HepG2 (cell line): ENCODE data around the gene MTMR10. TPM values are rescaled to one million over a fixed set of nuclear protein-coding genes. Genes with fewer than 3 reads are reported as not detected.

ENCODE experiments used
- ATAC-seq: fragments of 200-7000 bp; cut with Tn5 transposase; 3 replicates; pipeline ENCODE4 v1.9.1; 2020; ENCODE audit warnings: mild to moderate bottlenecking, moderate library complexity
- BruUV-seq: library from RNA; stranded (reverse); fragments of 400-500 nt; replicated peaks from 2 replicates; lab custom pipeline; 2021; lab: Mats Ljungman, UMichigan
- CTCF ChIA-PET: fragments of 300-600 bp; formaldehyde crosslinking; extraction: SDS; loops from one replicate; lab custom pipeline; 2021; ENCODE audit warnings: low total read pairs, inconsistent platforms, low intra/inter-chr PET ratio; lab: Yijun Ruan, JAX
- POLR2A ChIA-PET: fragments of 350-600 bp; sonication (Branson Sonifier 250); formaldehyde crosslinking; loops from one replicate; lab custom pipeline; 2020; ENCODE audit warnings: antibody characterized with exemption, inconsistent platforms; lab: Yijun Ruan, JAX
- DNase-seq: peaks from one replicate; pipeline ENCODE4 v3.0.0-alpha.2; 2015; ENCODE audit warnings: low spot score
- FAIRE-seq: peaks from 3 replicates; lab custom pipeline; 2011; peaks lifted over from hg19 to GRCh38; lab: Jason Lieb, UNC
- H2AFZ ChIP-seq: one replicate; pipeline ENCODE4 v1.6.1; 2011; ENCODE audit warnings: low read length, inconsistent platforms
- H3K27ac ChIP-seq: fragments of 300-600 bp; 3 replicates; pipeline ENCODE4 v1.8.0; 2011; ENCODE audit warnings: mixed run types, mild to moderate bottlenecking, mixed read lengths, low read length, inconsistent platforms; ENCODE audit not compliant: insufficient read depth; ENCODE audit errors: extremely low read length
- H3K27me3 ChIP-seq, 2 experiments: fragments of 200-600 bp in 1 of 2; 2 replicates in 1 of 2; 3 replicates in 1 of 2; pipeline versions ENCODE4 v1.6.0 to v1.8.0; 2011; ENCODE audit warnings: low read length in 2 of 2, mild to moderate bottlenecking in 2 of 2, moderate library complexity in 2 of 2, inconsistent platforms in 1 of 2; ENCODE audit not compliant: insufficient read depth in 2 of 2, control insufficient read depth in 1 of 2
- H3K36me3 ChIP-seq, 2 experiments: fragments of 200-600 bp in 1 of 2; replicated peaks in 1 of 2; 2 replicates in 1 of 2; 3 replicates in 1 of 2; pipeline versions ENCODE4 v1.5.1 to v1.8.0; 2011; ENCODE audit warnings: low read length in 2 of 2, inconsistent platforms in 1 of 2; ENCODE audit not compliant: insufficient read depth in 2 of 2, control insufficient read depth in 1 of 2
- H3K4me1 ChIP-seq: 2 replicates; pipeline ENCODE4 v1.5.1; 2012; ENCODE audit warnings: low read length, inconsistent platforms; ENCODE audit not compliant: insufficient read depth
- H3K4me2 ChIP-seq: 2 replicates; pipeline ENCODE4 v1.6.0; 2011; ENCODE audit warnings: low read depth, low read length, inconsistent platforms
- H3K4me3 ChIP-seq, 3 experiments: fragments of 200-600 bp in 1 of 3; sonication (generic), shearing (Covaris generic) in 1 of 3; replicated peaks in 1 of 3; 2 replicates each; pipeline ENCODE4 v1.5.1; 2011 to 2016; ENCODE audit warnings: low read length in 3 of 3, inconsistent platforms in 2 of 3, low read depth in 2 of 3, mild to moderate bottlenecking in 2 of 3, control low read depth in 1 of 3, mixed read lengths in 1 of 3; ENCODE audit not compliant: insufficient read depth in 1 of 3
- H3K79me2 ChIP-seq: one replicate; pipeline ENCODE4 v1.6.1; 2011; ENCODE audit warnings: low read length, inconsistent platforms; ENCODE audit not compliant: insufficient read depth
- H3K9ac ChIP-seq: 2 replicates; pipeline ENCODE4 v1.6.0; 2011; ENCODE audit warnings: mild to moderate bottlenecking, low read depth, low read length, inconsistent platforms; ENCODE audit not compliant: insufficient read depth
- H3K9me3 ChIP-seq: 2 replicates; pipeline ENCODE4 v1.5.1; 2012; ENCODE audit warnings: mild to moderate bottlenecking, low read length
- H4K20me1 ChIP-seq: 2 replicates; pipeline ENCODE4 v1.6.0; 2011; ENCODE audit warnings: inconsistent platforms, mild to moderate bottlenecking, low read length, moderate library complexity; ENCODE audit not compliant: insufficient read depth
- ATF7 ChIP-seq, 2 experiments: fragments of 450-650 bp in 1 of 2; sonication (generic) in 1 of 2; formaldehyde crosslinking in 1 of 2; IDR thresholded peaks; 2 replicates each; pipeline versions ENCODE4 v1.4.0 to v1.6.1; 2016 to 2020; ENCODE audit warnings: antibody characterized with exemption in 1 of 2, mild to moderate bottlenecking in 1 of 2, missing genetic modification reagents in 1 of 2
- POLR2AphosphoS5 ChIP-seq: IDR thresholded peaks from 2 replicates; pipeline ENCODE4 v1.6.1; 2012; ENCODE audit warnings: low read depth, low read length
- PRPF4 ChIP-seq: fragments of 200-400 bp; formaldehyde crosslinking; IDR thresholded peaks from 2 replicates; pipeline ENCODE4 v1.6.1; 2016; ENCODE audit warnings: low read length, low read depth; ENCODE audit not compliant: poor library complexity, severe bottlenecking
- ZBTB44 ChIP-seq: sonication (generic); formaldehyde crosslinking; IDR thresholded peaks from 2 replicates; pipeline ENCODE4 v1.4.0; 2020; ENCODE audit warnings: missing genetic modification reagents
- ZNF350 ChIP-seq: sonication (generic); formaldehyde crosslinking; IDR thresholded peaks from 2 replicates; pipeline ENCODE4 v1.4.0; 2020; ENCODE audit warnings: mild to moderate bottlenecking, low read depth, missing genetic modification reagents, borderline replicate concordance
- ZNF414 ChIP-seq: sonication (generic); formaldehyde crosslinking; IDR thresholded peaks from 2 replicates; pipeline ENCODE4 v1.5.0; 2020; ENCODE audit warnings: missing genetic modification reagents
- ZNF629 ChIP-seq: sonication (generic); formaldehyde crosslinking; conservative IDR thresholded peaks from 2 replicates; pipeline ENCODE4 v1.5.0; 2020; ENCODE audit warnings: missing genetic modification reagents
- WGBS: methylation state at CpG from one replicate; pipeline ENCODE4 v1.1.6; 2017; ENCODE audit warnings: low lambda C conversion rate; 5-methylcytosine and 5-hydroxymethylcytosine counted together
- in situ Hi-C: cut with HindIII; loops from 2 replicates; pipeline ENCODE4 v1.10.0; 2017; ENCODE audit warnings: low pct_unique_long_range_greater_than_20kb; ENCODE audit not compliant: extremely low pct_ligation_motif_present
- intact Hi-C: fragments of 100-400 bp; cut with micrococcal nuclease; formaldehyde crosslinking; loops from one replicate; pipeline ENCODE4 v1.10.0; 2022; ENCODE audit not compliant: unreplicated experiment
- polyA plus RNA-seq, 8 experiments: library from polyadenylated mRNA; depleted of rRNA in 3 of 8; stranded (reverse) in 7 of 8; unstranded in 1 of 8; fragments of >200 nt; fragmentation: Illumina TruSeq in 4 of 8; extraction: Trizol in 4 of 8; gene quantifications; 2 replicates each; pipeline versions ENCODE4 v1.2.1 to v1.2.3, GENCODE V29; 2011 to 2016; ENCODE audit warnings: low read depth in 4 of 8, missing spikeins in 1 of 8, mixed read lengths in 1 of 8; ENCODE audit not compliant: insufficient read depth in 1 of 8
- total RNA-seq, 5 experiments: library from RNA; depleted of rRNA; stranded (reverse); fragments of >200 nt; fragmentation: Illumina TruSeq; extraction: Trizol; gene quantifications; 2 replicates each; pipeline ENCODE4 v1.2.3, GENCODE V29; 2016; ENCODE audit warnings: low read depth in 1 of 5

Gene MTMR10
- total and polyA plus RNA-seq, 2 of the 13 experiments (the other 11 are each of a cell fraction or from before 2014, with no cell fraction given), result 10.2 to 17.4 TPM

GRCh38 chr15:30956216-30957124 is 35.0 kb downstream of the MTMR10 start:
- no TSS peak for BruUV-seq
- intact Hi-C loops, result no loop called here
- Histone ChIP-seq H3K4me1 (no peaks in the 10 kb centered on the region), H2AFZ (no peak overlapping the region), H3K9ac (no peak overlapping the region), H3K36me3 (peaks cover 36 to 83% of the 10 kb centered on the region in 2 experiments), H3K27ac (no peak overlapping the region), H3K9me3 (no peaks in the 10 kb centered on the region), H3K4me2 (no peak overlapping the region), H3K4me3 (no peak overlapping the region), H3K27me3 (no peaks in the 10 kb centered on the region), H4K20me1 (no peaks in the 10 kb centered on the region), H3K79me2 (no peaks in the 10 kb centered on the region)
- CTCF ChIA-PET, result no interaction called here
- POLR2A ChIA-PET, result no interaction called here
- DNase-seq (no peak), FAIRE-seq (no peak), ATAC-seq (no peak)
- in situ Hi-C loops, result no loop called here
- WGBS, result 96% methylated on average over 6 of the region's 6 CpGs
- no peak for TF ChIP-seq POLR2AphosphoS5
- no peak for TF ChIP-seq ZNF414
- TF ChIP-seq ZNF629 (CRISPR knock-in tag), result no peak
- no peak for TF ChIP-seq PRPF4
- no peak for TF ChIP-seq ZBTB44 (CRISPR knock-in tag)
- 0 out of 2 replicates have a peak, but pooled peaks have one; percentile 44 for TF ChIP-seq ATF7 (IDR thresholded peaks at IDR 0.05)
- TF ChIP-seq ATF7 (CRISPR knock-in tag; IDR thresholded peaks at IDR 0.05), result no peak
- no peak for TF ChIP-seq ZNF350 (CRISPR knock-in tag)
